ENCODE measurements around the gene C7orf25.

DNA sequence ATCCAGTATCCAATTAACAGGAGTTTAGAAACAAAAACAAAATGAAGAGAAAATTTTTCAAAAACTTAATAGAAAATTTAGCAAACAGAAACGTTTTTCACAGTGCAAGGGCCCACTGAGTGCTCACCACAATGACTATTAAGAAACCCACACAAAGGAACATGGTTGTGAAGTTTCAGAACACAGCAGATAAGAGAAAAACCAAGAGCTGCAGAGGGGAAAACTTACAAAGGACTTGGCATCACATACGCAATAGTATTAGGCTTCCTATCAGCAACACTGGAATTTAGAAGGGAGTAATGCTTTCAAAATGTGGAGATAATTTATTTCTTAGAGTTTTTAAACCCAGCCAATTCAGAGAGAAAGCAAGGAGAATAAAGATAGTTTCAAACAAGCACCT, 1.7 kb upstream of the C7orf25 start:
- TF ChIP-seq, protein P1, sequence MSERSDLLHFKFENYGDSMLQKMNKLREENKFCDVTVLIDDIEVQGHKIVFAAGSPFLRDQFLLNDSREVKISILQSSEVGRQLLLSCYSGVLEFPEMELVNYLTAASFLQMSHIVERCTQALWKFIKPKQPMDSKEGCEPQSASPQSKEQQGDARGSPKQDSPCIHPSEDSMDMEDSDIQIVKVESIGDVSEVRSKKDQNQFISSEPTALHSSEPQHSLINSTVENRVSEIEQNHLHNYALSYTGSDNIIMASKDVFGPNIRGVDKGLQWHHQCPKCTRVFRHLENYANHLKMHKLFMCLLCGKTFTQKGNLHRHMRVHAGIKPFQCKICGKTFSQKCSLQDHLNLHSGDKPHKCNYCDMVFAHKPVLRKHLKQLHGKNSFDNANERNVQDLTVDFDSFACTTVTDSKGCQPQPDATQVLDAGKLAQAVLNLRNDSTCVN (CRISPR knock-in tag; IDR thresholded peaks at IDR 0.05; ENCODE audit: borderline replicate concordance): no peak
- TF ChIP-seq, protein P2, sequence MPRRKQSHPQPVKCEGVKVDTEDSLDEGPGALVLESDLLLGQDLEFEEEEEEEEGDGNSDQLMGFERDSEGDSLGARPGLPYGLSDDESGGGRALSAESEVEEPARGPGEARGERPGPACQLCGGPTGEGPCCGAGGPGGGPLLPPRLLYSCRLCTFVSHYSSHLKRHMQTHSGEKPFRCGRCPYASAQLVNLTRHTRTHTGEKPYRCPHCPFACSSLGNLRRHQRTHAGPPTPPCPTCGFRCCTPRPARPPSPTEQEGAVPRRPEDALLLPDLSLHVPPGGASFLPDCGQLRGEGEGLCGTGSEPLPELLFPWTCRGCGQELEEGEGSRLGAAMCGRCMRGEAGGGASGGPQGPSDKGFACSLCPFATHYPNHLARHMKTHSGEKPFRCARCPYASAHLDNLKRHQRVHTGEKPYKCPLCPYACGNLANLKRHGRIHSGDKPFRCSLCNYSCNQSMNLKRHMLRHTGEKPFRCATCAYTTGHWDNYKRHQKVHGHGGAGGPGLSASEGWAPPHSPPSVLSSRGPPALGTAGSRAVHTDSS (CRISPR knock-in tag; conservative IDR thresholded peaks at IDR 0.05): no peak
- TF ChIP-seq, protein P3, sequence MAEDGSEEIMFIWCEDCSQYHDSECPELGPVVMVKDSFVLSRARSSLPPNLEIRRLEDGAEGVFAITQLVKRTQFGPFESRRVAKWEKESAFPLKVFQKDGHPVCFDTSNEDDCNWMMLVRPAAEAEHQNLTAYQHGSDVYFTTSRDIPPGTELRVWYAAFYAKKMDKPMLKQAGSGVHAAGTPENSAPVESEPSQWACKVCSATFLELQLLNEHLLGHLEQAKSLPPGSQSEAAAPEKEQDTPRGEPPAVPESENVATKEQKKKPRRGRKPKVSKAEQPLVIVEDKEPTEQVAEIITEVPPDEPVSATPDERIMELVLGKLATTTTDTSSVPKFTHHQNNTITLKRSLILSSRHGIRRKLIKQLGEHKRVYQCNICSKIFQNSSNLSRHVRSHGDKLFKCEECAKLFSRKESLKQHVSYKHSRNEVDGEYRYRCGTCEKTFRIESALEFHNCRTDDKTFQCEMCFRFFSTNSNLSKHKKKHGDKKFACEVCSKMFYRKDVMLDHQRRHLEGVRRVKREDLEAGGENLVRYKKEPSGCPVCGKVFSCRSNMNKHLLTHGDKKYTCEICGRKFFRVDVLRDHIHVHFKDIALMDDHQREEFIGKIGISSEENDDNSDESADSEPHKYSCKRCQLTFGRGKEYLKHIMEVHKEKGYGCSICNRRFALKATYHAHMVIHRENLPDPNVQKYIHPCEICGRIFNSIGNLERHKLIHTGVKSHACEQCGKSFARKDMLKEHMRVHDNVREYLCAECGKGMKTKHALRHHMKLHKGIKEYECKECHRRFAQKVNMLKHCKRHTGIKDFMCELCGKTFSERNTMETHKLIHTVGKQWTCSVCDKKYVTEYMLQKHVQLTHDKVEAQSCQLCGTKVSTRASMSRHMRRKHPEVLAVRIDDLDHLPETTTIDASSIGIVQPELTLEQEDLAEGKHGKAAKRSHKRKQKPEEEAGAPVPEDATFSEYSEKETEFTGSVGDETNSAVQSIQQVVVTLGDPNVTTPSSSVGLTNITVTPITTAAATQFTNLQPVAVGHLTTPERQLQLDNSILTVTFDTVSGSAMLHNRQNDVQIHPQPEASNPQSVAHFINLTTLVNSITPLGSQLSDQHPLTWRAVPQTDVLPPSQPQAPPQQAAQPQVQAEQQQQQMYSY (CRISPR knock-in tag; IDR thresholded peaks at IDR 0.05): no peak
- TF ChIP-seq, protein P4, sequence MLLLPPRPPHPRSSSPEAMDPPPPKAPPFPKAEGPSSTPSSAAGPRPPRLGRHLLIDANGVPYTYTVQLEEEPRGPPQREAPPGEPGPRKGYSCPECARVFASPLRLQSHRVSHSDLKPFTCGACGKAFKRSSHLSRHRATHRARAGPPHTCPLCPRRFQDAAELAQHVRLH (CRISPR knock-in tag; IDR thresholded peaks at IDR 0.05; ENCODE audit: borderline replicate concordance, low read depth): no peak
- no peak for TF ChIP-seq ZNF841 (CRISPR knock-in tag; IDR thresholded peaks at IDR 0.05; ENCODE audit: borderline replicate concordance)
- no peak for TF ChIP-seq NR3C1 (CRISPR knock-in tag; IDR thresholded peaks at IDR 0.05)
